PC-3 (cell line): ENCODE measurements around the gene FAM200B.

Experiments used
- CTCF ChIP-seq: fragments of 300-600 bp; sonication (generic); conservative IDR thresholded peaks from 2 replicates; pipeline ENCODE4 v1.5.1; 2017; ENCODE audit warnings: antibody characterized with exemption, low read depth, mild to moderate bottlenecking, low read length
- EZH2phosphoT487 ChIP-seq: fragments of 300-600 bp; sonication (generic); IDR thresholded peaks from 2 replicates; pipeline ENCODE4 v1.6.1; 2018; ENCODE audit warnings: mild to moderate bottlenecking, antibody characterized with exemption, low read length, borderline replicate concordance

GRCh38 chr4:15681067-15681371 lies 608 bp upstream of the FAM200B start:
- TF ChIP-seq CTCF, result no peak
- TF ChIP-seq EZH2phosphoT487, result no peak
